ENCODE data around the gene LRG1. TPM values are rescaled to one million over a fixed set of nuclear protein-coding genes. Genes with fewer than 3 reads are reported as not detected.

LRG1 gene
- total and polyA plus RNA-seq, 4 experiments from 2014 or later = 0.09 to 0.17 TPM; not detected in 2

- no peaks in the 10 kb centered on the region for H3K4me1 Mint-ChIP-seq
Measured at GRCh38 chr19:4505570-4506448, 34.0 kb downstream of the LRG1 start.

GRCh38 chr19:4504891-4505569, 34.8 kb downstream of the LRG1 start:
- CTCF ChIA-PET (ENCODE audit: partially characterized antibody) = interaction anchor here (1.4 kb wide), 1 partner anchor 20 kb away, joined by 3 read pairs; no protein-coding TSS in a partner anchor
- no peak for DNase-seq
- no peaks in the 10 kb centered on the region for H3K4me1 Mint-ChIP-seq

More at GRCh38 chr19:4505570-4506448, 34.0 kb downstream of the LRG1 start:
- Histone ChIP-seq H3K36me3 (ENCODE audit: insufficient read depth, low read length) (no peaks in the 10 kb centered on the region), H3K27me3 (ENCODE audit: insufficient read depth, low read length) (no peaks in the 10 kb centered on the region), H3K27ac (ENCODE audit: low read depth, low read length) (no peak overlapping the region), H3K9me3 (ENCODE audit: control insufficient read depth in 1 of 2, low read length in 2 of 2) (no peaks in the 10 kb centered on the region), H3K4me1 (ENCODE audit: insufficient read depth, low read length) (no peaks in the 10 kb centered on the region), H3K4me3 (ENCODE audit: low read length in 2 of 2) (no peak overlapping the region)
- ChIA-PET POLR2A (ENCODE audit: partially characterized antibody) (no interaction called here), CTCF (ENCODE audit: partially characterized antibody) (no interaction called here)
- Mint-ChIP-seq H3K9me3 (peaks cover 0 to 2% (median 0%) of the 10 kb centered on the region in 8 donors), H3K36me3 (peaks cover 2 to 6% of the 10 kb centered on the region in 2 donors), H3K27ac (peak overlapping the region in 1 of 7 donors; percentile 47), H3K4me3 (no peak overlapping the region), H3K27me3 (no peaks in the 10 kb centered on the region)
- intact Hi-C loops (cut with micrococcal nuclease) = no loop called here
- DNase-seq = no peak

GRCh38 chr19:4504297-4504701, 35.5 kb downstream of the LRG1 start:
- CTCF ChIA-PET (ENCODE audit: partially characterized antibody) = interaction anchor here (1.4 kb wide), 1 partner anchor 21 kb away, joined by 3 read pairs; no protein-coding TSS in a partner anchor
- H3K36me3 Mint-ChIP-seq = peaks cover 11% of the 10 kb centered on the region in 2 donors
- no peak overlapping the region for H3K27ac Mint-ChIP-seq
- Histone ChIP-seq H3K9me3 (ENCODE audit: control insufficient read depth in 1 of 2, low read length in 2 of 2) (no peaks in the 10 kb centered on the region), H3K4me1 (ENCODE audit: insufficient read depth, low read length) (no peaks in the 10 kb centered on the region), H3K4me3 (ENCODE audit: low read length in 2 of 2) (no peak overlapping the region), H3K27ac (ENCODE audit: low read depth, low read length) (no peak overlapping the region), H3K27me3 (ENCODE audit: insufficient read depth, low read length) (no peaks in the 10 kb centered on the region), H3K36me3 (ENCODE audit: insufficient read depth, low read length) (no peaks in the 10 kb centered on the region)
- H3K4me1 Mint-ChIP-seq = no peaks in the 10 kb centered on the region
- H3K4me3 Mint-ChIP-seq = no peak overlapping the region
- POLR2A ChIA-PET (ENCODE audit: partially characterized antibody) = no interaction called here
- H3K9me3 Mint-ChIP-seq = peaks cover 0 to 2% (median 0%) of the 10 kb centered on the region in 8 donors
- no peak for DNase-seq
- intact Hi-C loops (cut with micrococcal nuclease) = no loop called here
- no peaks in the 10 kb centered on the region for H3K27me3 Mint-ChIP-seq

More at GRCh38 chr19:4504891-4505569, 34.8 kb downstream of the LRG1 start:
- H3K27me3 Mint-ChIP-seq = no peaks in the 10 kb centered on the region
- no peaks in the 10 kb centered on the region for H3K9me3 ChIP-seq (ENCODE audit: control insufficient read depth in 1 of 2, low read length in 2 of 2)
- no peak overlapping the region for H3K27ac ChIP-seq (ENCODE audit: low read depth, low read length)
- H3K4me1 ChIP-seq (ENCODE audit: insufficient read depth, low read length) = no peaks in the 10 kb centered on the region
- H3K4me3 Mint-ChIP-seq = no peak overlapping the region
- H3K36me3 ChIP-seq (ENCODE audit: insufficient read depth, low read length) = no peaks in the 10 kb centered on the region
- H3K27ac Mint-ChIP-seq = no peak overlapping the region
- intact Hi-C loops (cut with micrococcal nuclease) = no loop called here
- no peaks in the 10 kb centered on the region for H3K27me3 ChIP-seq (ENCODE audit: insufficient read depth, low read length)
- H3K36me3 Mint-ChIP-seq = peaks cover 5 to 9% of the 10 kb centered on the region in 2 donors
- no peak overlapping the region for H3K4me3 ChIP-seq (ENCODE audit: low read length in 2 of 2)
- POLR2A ChIA-PET (ENCODE audit: partially characterized antibody) = no interaction called here
- H3K9me3 Mint-ChIP-seq = peaks cover 0 to 2% (median 0%) of the 10 kb centered on the region in 8 donors

GRCh38 chr19:4503825-4504170, 36.0 kb downstream of the LRG1 start:
- peaks cover 11 to 12% of the 10 kb centered on the region in 2 donors for H3K36me3 Mint-ChIP-seq
- intact Hi-C loops (cut with micrococcal nuclease) = no loop called here
- Histone ChIP-seq H3K27me3 (ENCODE audit: insufficient read depth, low read length) (no peaks in the 10 kb centered on the region), H3K4me3 (ENCODE audit: low read length in 2 of 2) (no peak overlapping the region), H3K9me3 (ENCODE audit: control insufficient read depth in 1 of 2, low read length in 2 of 2) (no peaks in the 10 kb centered on the region), H3K4me1 (ENCODE audit: insufficient read depth, low read length) (no peaks in the 10 kb centered on the region), H3K36me3 (ENCODE audit: insufficient read depth, low read length) (no peaks in the 10 kb centered on the region), H3K27ac (ENCODE audit: low read depth, low read length) (no peak overlapping the region)
- no peaks in the 10 kb centered on the region for H3K27me3 Mint-ChIP-seq
- POLR2A ChIA-PET (ENCODE audit: partially characterized antibody) = no interaction called here
- H3K4me1 Mint-ChIP-seq = no peaks in the 10 kb centered on the region
- no peak overlapping the region for H3K27ac Mint-ChIP-seq
- no peak for DNase-seq
- peaks cover 0 to 2% (median 0%) of the 10 kb centered on the region in 8 donors for H3K9me3 Mint-ChIP-seq
- CTCF ChIA-PET (ENCODE audit: partially characterized antibody) = interaction anchor here (1.4 kb wide), 1 partner anchor 21 kb away, joined by 3 read pairs; no protein-coding TSS in a partner anchor
- no peak overlapping the region for H3K4me3 Mint-ChIP-seq

GRCh38 chr19:4503132-4503824, 36.6 kb downstream of the LRG1 start:
- no peak overlapping the region for H3K4me3 Mint-ChIP-seq
- no peak overlapping the region for H3K27ac ChIP-seq (ENCODE audit: low read depth, low read length)
- H3K27ac Mint-ChIP-seq = no peak overlapping the region
- peaks cover 4% of the 10 kb centered on the region for H3K36me3 ChIP-seq (ENCODE audit: insufficient read depth, low read length)
- H3K27me3 Mint-ChIP-seq = no peaks in the 10 kb centered on the region
- POLR2A ChIA-PET (ENCODE audit: partially characterized antibody) = no interaction called here
- H3K9me3 Mint-ChIP-seq = peaks cover 0 to 2% (median 0%) of the 10 kb centered on the region in 8 donors
- no peak for DNase-seq
- no peaks in the 10 kb centered on the region for H3K4me1 ChIP-seq (ENCODE audit: insufficient read depth, low read length)
- no peaks in the 10 kb centered on the region for H3K9me3 ChIP-seq (ENCODE audit: control insufficient read depth in 1 of 2, low read length in 2 of 2)
- no peaks in the 10 kb centered on the region for H3K27me3 ChIP-seq (ENCODE audit: insufficient read depth, low read length)
- no peaks in the 10 kb centered on the region for H3K4me1 Mint-ChIP-seq
- H3K4me3 ChIP-seq (ENCODE audit: low read length in 2 of 2) = no peak overlapping the region
- CTCF ChIA-PET (ENCODE audit: partially characterized antibody) = no interaction called here
- H3K36me3 Mint-ChIP-seq = peaks cover 11 to 12% of the 10 kb centered on the region in 2 donors
- intact Hi-C loops (cut with micrococcal nuclease) = no loop called here

GRCh38 chr19:4502282-4503131, 37.3 kb downstream of the LRG1 start:
- no peak for DNase-seq
- Histone ChIP-seq H3K36me3 (ENCODE audit: insufficient read depth, low read length) (peaks cover 6% of the 10 kb centered on the region), H3K27me3 (ENCODE audit: insufficient read depth, low read length) (no peaks in the 10 kb centered on the region), H3K9me3 (ENCODE audit: control insufficient read depth in 1 of 2, low read length in 2 of 2) (no peaks in the 10 kb centered on the region), H3K4me1 (ENCODE audit: insufficient read depth, low read length) (no peaks in the 10 kb centered on the region), H3K4me3 (ENCODE audit: low read length in 2 of 2) (no peak overlapping the region), H3K27ac (ENCODE audit: low read depth, low read length) (no peak overlapping the region)
- H3K27me3 Mint-ChIP-seq = no peaks in the 10 kb centered on the region
- ChIA-PET POLR2A (ENCODE audit: partially characterized antibody) (no interaction called here), CTCF (ENCODE audit: partially characterized antibody) (no interaction called here)
- peaks cover 11 to 12% of the 10 kb centered on the region in 2 donors for H3K36me3 Mint-ChIP-seq
- no peak overlapping the region for H3K4me3 Mint-ChIP-seq
- no peak overlapping the region for H3K27ac Mint-ChIP-seq
- intact Hi-C loops (cut with micrococcal nuclease) = no loop called here
- peaks cover 0 to 2% (median 0%) of the 10 kb centered on the region in 8 donors for H3K9me3 Mint-ChIP-seq
- no peaks in the 10 kb centered on the region for H3K4me1 Mint-ChIP-seq

All from CD4-positive, alpha-beta memory T cell (primary cell).